ENCODE measurements around the gene PRSS37. TPM values are rescaled to one million over a fixed set of nuclear protein-coding genes. Genes with fewer than 3 reads are reported as not detected.

The PRSS37 gene
- total and polyA plus RNA-seq, 12 donors = not detected

GRCh38 chr7:141872931-141873330 is 31.6 kb upstream of the PRSS37 start:
- Histone ChIP-seq H3K27me3 (no peaks in the 10 kb centered on the region), H3K9me3 (peaks cover 0 to 45% (median 11%) of the 10 kb centered on the region in 11 donors), H3K4me1 (no peaks in the 10 kb centered on the region), H3K4me3 (no peak overlapping the region), H3K36me3 (no peaks in the 10 kb centered on the region), H3K27ac (no peak overlapping the region)
- ATAC-seq (no peak), DNase-seq (no peak)
- intact Hi-C loops (cut with DNase I) = no loop called here
- 82 to 86% methylated on average over 3 of the region's 3 CpGs for WGBS, 2 donors
- TF ChIP-seq CTCF (IDR thresholded peaks at IDR 0.05) = no peak

GRCh38 chr7:141866974-141867373 is 25.7 kb upstream of the PRSS37 start:
- Histone ChIP-seq H3K4me3 (no peak overlapping the region), H3K27ac (no peak overlapping the region), H3K36me3 (no peaks in the 10 kb centered on the region), H3K27me3 (no peaks in the 10 kb centered on the region), H3K4me1 (no peaks in the 10 kb centered on the region), H3K9me3 (peaks cover 0 to 33% (median 12%) of the 10 kb centered on the region in 11 donors)
- intact Hi-C loops (cut with DNase I) = loop anchor here in 1 of 10 donors (5.0 kb wide), 1 partner anchor 50 kb away; the partner anchor contains the start of gene OR9A4
- ATAC-seq = no peak
- no peak for DNase-seq
- TF ChIP-seq CTCF (IDR thresholded peaks at IDR 0.05) = no peak
- WGBS, 2 donors = 75 to 80% methylated on average over 2 of the region's 2 CpGs

- Histone ChIP-seq H3K4me3 (no peak overlapping the region), H3K9me3 (peaks cover 0 to 18% (median 6%) of the 10 kb centered on the region in 11 donors), H3K27me3 (no peaks in the 10 kb centered on the region), H3K36me3 (no peaks in the 10 kb centered on the region), H3K27ac (no peak overlapping the region), H3K4me1 (no peaks in the 10 kb centered on the region)
- WGBS, 2 donors = 53 to 69% methylated on average over 2 of the region's 2 CpGs
- DNase-seq (no peak), ATAC-seq (no peak)
- intact Hi-C loops (cut with DNase I) = loop anchor here in 1 of 10 donors (5.0 kb wide), 1 partner anchor 52 kb away; the partner anchor contains the start of gene OR9A4
- TF ChIP-seq CTCF (IDR thresholded peaks at IDR 0.05) = no peak
These were observed 23.6 kb upstream of the PRSS37 start for GRCh38 chr7:141864765-141865447.

DNA sequence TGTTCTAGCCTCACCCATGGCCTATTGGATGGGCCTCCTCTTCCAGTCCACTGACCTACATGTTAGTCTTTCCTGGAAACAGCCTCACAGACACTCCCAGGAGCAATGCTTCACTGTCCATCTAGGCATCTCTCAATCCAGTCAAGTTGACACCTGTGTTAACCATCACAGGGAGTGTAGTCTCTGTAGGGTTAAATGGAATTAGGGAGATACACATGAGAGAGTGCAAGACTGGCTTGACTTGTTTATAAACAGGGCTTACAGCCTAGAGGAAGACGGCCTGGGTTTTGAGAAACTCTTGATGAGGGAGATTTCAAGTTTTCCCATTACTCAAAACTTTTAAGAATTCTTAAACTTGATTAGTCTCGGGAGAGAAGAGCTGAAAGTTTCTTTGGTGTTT is 18.9 kb upstream of the PRSS37 start:
- intact Hi-C loops (cut with DNase I) = no loop called here
- ATAC-seq (no peak), DNase-seq (no peak)
- Histone ChIP-seq H3K4me1 (no peaks in the 10 kb centered on the region), H3K27me3 (no peaks in the 10 kb centered on the region), H3K9me3 (peaks cover 0 to 41% (median 13%) of the 10 kb centered on the region in 11 donors), H3K36me3 (no peaks in the 10 kb centered on the region), H3K27ac (no peak overlapping the region), H3K4me3 (no peak overlapping the region)
- no peak for TF ChIP-seq CTCF (IDR thresholded peaks at IDR 0.05)
- WGBS, 2 donors = 61 to 70% methylated on average over 2 of the region's 2 CpGs

Data from heart right ventricle (tissue), 16 donors.